GM21528 (cell line): ENCODE results near the gene TMEM245.
A peak's percentile ranks its signal among the peaks of the same experiment; 100 is the strongest.

ENCODE experiments used
- ATAC-seq: cut with Tn5 transposase; IDR thresholded peaks from one replicate; pipeline ENCODE4 v1.9.1; 2021; ENCODE audit warnings: mild to moderate bottlenecking, moderate library complexity; ENCODE audit not compliant: unreplicated experiment, low FRiP score

The TMEM245 gene

DNA sequence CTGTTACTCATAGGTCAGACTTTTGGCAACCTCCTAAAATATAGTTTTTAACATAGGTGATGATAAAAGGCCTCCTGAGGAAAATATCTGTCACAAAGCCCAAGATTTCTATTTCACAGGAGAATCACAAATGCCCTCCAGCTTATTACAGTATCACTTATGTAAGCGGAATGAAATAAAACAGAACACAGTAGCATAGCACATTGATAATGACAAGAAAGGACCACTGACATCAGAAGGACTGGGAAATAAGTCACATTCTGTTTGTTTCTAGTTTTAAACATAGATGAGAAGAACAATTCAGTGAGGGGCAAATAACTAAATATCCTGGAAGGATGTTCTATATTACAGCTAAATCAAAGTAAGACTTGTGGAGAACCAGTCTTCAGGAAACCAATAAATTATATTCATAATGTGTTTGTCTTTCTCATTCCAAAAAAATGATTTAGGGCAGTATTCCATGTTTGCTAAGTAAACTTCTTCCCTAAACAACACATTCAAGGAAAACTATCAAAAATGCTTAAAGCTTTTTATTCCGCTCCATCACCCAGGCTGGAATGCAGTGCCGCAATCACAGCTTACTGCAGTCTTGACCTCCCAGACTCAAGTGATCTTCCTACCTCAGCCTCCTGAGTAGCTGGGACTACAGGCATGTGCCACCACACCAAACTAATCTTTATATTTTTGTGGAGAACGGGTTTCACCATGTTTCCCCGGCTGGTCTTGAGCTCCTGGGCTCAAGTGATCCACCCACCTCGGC is 85.6 kb downstream of the TMEM245 start:
- no peak for ATAC-seq

DNA sequence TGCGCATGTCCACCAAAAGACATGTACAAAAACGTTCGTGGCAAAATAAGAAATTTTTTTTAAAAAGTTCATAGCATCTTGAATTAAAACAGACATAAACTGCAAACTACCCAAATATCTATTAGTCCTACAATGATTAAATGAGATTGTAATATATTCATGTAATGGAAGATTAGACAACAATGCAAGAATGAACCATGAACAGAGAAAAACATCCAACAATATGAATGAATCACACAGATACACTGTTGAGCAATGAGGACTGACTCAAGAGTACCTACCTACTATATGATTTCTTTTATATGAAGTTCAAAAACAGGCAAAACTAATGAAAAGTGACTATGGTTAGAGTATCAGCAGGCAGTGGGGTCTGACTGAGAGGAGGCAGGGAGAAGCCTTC is 88.5 kb downstream of the TMEM245 start:
- no peak for ATAC-seq

DNA sequence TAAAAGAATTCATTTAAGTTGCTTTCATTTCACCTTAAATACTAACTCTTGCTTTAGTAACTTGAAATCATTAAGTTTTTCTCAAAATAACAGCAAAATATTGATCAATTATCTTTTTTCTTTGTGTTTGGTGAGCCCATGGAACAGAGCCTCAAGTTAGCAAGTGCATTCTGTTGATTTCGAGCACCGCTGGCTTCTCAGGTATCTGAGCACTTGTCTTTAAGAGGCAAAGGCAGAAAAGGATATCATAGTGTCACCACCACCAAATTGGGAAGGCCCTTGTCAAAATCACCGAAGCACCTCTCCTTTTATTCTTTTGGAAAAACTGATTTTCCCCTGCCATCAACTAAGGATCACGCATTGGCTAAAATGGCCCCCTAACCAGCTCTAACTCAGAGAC is 89.3 kb downstream of the TMEM245 start:
- ATAC-seq = no peak

DNA sequence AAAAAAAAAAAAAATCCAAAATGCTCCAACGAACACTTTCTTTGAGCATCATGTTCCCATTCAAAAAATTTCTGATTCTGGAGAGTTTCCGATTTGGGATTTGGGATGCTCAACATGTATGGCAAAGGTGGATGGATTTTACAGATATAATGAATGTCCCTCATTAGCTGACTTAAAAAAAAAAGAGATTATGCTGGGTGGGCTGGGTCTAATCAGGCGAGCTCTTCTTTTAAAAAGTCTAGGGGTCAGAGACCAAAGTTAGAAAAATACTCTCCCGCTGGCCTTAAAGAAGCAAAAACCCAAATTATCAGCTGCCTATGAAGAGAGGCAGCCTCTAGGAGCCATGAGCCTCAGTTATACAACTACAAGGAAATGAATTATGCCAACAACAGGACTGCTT is 91.3 kb downstream of the TMEM245 start:
- no peak for ATAC-seq

DNA sequence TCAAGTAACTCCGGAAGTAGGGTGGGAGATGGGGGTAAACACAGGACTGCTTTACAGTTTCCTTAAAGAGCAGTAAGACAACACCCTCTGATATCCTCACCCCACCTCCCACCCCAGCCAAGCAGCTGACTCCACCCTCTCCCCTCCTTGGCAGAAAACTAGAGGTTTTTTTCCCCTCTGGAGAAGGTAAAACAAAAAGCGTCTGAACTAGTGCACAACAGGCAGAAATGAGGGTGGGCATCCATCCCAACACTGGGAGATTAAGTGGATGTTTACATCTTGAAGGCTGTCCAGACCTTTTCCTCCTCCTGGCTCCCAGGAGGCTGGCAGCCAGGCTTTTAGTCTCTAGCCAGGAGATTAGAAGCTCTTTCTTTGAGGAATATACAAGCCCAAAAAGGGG is 92.6 kb downstream of the TMEM245 start:
- ATAC-seq = no peak

DNA sequence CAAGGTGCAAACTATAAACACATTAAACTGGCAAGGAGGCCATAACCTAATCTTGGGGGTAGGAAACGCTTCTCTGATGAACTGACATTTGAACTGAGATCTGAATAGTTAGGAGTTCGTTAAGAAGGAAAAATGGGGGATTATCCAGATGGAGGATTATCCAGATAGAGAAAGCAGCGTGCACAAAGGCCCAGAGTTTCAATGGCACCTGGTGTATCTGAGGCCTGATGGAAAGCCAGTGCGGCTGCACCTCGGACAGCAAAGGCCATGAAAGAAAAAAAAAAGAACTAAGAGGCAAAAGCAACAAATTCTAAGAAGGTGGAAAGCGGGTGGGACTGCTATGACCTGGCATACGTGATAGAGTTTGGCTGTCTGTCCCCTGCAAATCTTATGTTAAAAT is 93.4 kb downstream of the TMEM245 start:
- ATAC-seq = no peak

DNA sequence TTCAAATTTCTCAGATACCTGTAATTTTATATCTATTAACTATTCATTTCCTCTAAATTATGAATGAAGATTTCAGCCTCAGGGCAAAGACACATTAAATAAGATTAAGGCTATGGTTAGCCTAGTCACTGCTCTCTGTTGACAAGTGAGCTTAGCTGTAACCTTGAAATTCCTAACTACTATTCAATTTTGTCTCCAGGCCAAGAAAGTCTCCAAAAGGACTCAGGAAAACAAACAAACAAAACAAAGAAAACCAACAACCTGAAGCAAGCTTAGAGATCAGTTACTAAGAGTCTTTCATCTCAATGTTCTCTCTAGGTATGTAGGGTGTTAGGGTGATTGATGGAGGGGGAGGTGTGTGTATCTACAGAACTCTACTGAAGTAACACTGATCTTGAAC is 96.9 kb downstream of the TMEM245 start:
- ATAC-seq = no peak

DNA sequence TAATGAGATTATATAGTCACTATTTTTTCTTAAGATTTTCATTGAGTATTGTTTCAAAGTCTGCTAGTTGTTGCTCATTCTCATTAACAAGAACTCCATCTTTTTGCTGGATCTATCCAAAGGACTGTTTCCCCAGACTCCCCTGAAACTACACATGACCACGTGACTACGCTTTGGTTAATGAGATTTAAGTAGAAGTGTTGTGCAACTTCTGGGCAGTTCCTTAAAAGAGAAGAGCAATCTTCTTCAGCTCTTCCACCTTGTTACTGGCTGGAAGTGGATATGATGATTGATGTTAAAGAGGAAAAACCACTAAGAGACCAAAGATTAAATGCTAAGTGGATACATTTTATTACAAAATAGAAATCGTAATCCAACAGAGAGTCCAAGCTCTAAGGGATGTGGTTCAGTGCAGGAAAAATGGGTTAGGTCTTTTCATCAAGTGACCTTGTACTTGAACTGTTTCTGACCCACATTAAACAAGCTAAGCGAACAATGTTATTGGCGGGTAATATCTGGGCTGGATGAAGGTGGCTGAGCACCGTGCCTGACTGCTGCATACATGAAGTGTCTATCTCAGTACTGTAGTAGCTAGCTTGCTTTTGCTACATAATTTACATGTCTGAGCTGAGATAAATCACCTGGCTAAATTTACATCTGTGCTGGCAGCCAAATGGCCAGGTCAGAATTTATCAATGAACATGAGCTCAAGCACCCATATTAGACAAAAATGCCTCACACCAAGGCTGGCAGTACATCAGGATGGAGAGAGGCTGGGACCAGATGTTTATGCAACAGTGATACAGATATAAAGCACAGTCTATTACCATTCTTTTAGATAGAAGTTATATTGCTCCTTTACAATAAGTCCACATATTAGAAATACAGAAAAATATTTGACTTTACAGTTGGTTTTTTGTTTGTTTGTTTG is 98.9 kb downstream of the TMEM245 start:
- no peak for ATAC-seq

DNA sequence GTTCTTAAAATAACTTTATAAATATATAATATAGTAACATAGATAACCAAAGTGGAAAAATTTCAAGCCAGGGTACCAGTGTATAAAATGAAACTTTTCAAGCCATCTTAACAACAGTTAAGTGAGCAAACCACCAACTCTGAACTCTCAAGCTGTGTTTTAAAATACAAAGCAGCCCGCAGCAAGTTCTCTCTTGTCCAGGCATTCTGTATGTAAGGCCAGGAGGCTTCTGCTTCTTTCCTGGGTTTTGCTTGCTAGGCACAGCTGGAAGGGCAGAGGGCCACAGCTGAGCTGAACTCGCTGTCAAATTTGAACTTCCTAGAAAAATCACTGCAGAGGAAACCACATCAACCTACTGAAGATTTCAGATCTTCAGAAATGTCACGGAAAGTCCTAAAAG is 99.6 kb downstream of the TMEM245 start:
- no peak for ATAC-seq

DNA sequence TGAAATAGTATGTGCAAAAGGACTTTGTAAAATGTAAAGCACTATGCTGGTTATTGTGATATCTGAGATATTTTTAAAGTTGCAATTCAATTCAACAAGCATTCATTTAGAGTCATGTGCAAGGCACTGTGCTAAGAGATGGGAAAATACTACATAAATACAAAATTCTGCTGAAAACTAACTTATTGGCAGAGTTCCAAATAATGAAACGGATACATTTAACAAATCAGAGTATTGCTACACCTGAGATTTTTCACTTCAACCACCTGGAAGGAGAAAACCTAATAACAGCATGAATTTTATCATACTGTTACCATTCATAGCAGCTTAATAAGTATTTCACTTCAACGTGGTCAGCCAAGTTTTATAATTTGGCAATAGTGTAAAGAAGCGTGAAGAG is 100.3 kb downstream of the TMEM245 start:
- ATAC-seq = no peak

DNA sequence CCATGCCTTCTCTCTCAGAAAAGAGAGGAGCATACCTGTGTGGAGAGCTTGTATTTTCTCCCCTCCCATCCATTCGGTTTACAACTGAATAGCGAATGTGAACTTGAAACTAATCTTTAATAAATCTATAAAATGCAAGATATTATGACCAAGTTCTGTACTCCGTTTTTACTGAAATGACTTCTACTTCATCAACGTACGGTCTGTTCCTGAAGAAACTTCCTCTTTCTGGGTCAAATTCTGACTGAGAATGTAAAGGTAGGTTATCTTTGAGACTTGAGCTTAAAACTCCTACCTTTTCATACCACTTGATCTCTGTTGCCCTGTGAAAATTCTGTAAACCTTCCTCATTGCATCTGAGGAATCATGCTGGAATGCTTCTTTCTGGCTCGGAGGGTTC is 102.3 kb downstream of the TMEM245 start:
- peak; percentile 33 for ATAC-seq

DNA sequence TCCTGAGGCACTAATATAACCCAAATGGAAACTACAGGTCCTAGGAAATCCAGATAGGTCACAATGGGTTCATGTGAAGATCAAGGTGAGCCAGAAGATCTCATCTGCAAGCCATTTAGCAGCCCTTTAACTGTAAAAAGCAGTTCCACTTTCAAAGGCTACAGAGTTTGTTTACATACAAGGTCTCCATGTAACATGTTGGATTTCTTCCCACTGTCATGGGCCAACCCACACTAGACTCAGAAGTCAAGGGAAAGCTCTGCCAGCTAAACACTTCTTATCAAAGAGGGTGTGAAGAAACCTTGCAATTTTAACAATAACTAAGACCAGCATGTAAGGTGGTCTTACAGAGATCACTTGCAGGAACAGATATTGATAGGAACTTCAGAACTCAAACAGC is 102.7 kb downstream of the TMEM245 start:
- no peak for ATAC-seq

DNA sequence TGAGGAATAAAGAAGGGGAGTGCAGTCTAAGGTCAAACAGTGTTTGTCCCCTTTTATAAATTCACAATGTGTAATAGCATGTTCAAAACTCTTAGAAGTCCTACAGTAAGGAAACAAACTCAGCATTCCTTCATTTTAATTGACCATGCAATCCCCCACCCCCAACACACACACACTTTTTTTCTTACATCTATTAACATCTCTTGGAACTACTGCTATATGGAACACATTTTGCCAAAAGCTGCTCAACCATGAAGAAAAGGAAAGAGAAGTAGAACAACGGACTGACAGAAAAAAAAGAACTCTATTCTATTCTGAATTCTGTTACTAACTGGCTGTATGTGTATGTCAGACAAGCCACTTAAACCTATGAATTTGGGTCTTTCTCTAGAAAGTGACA is 103.6 kb downstream of the TMEM245 start:
- no peak for ATAC-seq

DNA sequence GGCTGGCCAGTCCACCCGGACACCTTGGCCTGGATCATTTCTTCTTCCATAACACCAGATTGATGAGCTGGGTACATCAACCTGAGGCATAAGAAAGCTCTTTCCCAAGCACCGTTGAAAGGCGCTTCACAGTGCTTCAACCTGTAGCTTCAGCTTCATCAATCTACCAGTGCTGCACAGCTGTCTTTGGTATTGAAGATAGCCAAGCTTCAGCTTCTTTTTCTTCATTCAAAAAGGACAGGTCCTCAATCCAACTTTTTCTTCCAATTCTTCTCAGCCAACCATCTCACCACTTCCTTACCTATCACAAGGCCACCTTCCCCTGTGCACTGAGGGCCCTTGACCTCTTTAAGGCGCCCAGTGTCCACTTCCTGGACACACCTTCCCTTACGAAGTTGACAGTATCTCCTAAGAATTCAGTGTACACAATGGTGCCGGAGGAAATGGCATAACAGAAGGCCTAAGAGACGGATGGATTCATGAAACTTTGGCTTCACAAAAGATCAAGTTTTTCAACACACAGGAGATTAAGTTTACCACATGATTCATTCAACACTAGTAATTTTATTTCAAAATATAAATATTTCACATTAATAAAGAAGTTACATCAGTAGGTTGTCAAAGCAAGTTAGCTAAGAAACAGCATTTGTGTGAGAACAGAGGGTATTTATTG is 105.0 kb downstream of the TMEM245 start:
- ATAC-seq = no peak

DNA sequence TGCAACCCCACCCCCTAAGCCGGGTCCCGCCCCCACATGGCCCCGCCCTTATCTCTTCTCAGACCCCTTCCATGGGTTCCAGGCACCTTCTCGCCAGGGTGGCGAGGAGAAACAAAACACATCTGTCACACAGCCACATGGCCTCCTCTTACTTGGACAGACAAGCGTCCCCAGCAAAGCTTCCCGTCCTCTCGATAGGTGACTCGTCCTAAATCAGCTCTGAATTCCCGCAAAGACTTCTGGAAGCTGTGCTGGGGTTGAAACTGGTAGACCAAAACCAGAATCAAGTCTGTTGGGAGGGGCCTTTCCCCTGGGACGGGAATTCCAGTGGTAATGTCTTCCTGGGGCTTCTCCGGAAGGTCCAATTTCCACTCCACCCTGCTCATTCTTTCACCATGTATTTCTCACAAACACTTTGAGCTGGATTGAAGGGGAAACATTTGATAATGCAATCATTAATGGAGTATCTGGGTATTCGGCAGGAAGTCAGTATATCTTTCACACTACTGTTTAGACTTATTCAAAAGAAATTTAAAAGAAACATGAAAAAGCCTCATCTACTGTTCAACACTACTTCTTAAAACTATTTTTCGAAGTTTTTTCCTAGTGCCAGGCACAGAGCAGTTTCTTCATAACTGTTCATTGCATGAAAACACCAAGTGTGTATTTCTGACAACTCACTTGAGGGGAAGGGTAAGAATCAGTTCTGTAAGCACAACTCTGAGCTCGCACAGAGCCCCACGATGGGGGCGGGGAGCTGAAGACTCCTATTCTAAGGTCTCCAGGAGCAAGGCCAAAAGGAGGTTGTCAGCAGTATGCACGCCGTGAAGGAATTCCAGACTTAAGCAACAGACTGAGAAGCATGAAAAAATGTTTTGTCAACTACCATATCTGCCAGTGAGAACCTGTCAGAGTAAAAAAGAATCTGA is 105.8 kb downstream of the TMEM245 start:
- no peak for ATAC-seq

DNA sequence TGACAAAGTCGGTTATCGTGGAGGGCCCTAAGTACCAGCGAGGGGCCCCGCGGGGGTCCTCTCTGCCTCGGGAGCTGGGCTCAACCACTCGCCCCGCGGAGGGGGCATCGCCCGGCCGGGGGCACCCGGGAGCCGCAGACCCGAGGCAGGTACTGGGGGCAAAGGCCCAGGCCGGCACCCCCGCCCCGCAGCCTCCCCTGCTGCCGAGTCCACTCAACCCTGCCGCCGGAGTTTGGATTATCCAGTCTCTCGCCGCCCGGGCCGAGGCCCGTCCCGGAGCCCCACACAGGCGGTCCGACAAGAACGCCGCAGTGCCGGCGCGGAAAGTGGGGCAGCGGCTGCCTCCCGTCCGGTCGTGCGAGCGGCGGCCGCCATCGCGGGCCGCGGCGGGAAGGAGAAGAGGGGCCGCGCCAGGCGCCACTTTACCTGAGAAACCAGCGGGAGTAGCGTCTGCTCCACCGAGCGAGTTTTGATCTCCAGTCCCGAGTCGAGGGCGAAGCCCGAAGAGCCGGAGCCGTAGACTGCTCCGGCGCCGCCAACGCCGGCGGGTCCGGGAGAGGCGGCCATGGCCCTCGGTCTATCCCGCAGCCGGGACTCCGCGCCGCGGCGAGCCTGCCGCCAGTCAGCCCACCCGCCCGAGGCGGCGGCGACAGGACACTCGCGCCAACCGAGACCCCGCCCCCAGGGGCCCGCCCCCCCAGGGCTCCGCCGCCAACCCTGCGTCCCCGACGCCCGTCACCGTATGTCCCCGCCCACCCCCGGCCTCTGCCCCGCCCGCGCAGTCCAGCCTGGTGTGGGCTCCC is 106.7 kb downstream of the TMEM245 start, which contains the start of gene CTNNAL1:
CTNNAL1 (minus strand) TSS at position 624 of the 803 bp plus-strand sequence; CDS start at position 567, 57 bp downstream.
- peak; percentile 74 for ATAC-seq

DNA sequence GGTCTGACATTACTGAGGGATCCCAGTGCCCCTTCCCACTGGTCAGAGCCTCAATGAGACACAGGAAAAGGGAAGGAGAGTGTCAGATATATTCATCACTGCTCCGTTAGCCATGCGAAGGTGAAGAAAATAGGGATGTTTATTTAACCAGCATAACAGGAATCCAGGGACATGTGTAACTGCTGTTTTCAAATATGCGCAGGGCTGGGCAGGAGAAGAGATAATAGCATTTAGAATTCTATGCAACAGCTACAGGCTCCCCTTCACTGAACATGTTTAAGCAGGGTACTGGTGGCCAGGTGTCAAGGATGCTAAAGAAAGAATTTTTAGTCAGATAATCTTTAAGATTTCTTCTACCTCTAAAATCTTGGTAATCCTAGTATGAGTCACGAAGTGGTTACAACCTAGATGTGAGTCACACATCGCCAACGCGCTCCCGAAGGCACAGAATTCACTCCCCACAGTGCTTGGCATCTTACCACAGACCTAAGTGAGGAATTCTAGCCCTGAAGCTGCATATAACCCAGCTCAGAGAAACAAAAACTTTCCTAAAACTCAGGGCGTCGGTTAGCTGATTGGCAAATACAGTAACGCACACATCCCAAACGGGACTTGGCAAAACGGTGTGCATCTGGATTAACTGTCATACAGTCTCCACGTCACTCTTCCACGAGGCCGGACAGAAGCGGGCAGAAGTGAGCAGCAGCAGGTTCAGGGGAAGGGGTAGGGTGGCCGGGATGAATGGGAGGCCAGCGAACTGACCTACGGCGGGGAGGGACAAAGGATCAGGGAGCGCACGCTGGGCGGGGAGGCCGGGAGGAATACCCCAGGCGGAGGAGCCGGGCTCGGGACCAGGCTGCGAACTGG is 107.5 kb downstream of the TMEM245 start:
- peak; percentile 34 for ATAC-seq

DNA sequence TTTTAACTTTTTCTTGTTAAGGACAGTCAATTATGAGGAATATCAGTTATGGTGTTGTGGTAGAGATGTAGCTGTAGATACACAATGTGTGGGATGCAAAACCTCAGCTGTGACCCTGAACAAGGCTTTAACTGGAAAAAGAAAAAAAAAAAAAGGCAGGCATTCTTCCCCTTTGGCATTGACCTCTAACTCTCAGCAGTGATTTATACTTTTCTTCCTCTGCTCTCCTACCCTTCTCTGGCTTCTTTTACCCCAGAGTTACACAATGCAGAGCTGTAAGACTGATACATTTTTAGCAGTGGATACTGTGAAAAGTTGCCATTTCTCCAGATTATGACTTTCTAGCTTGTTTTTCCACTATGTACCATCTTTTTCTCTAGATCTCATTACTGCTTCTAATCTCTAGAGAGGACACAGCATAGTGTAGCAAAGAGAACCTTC is 108.5 kb downstream of the TMEM245 start:
- no peak for ATAC-seq
